Chondrocyte (in vitro differentiated cells): ENCODE measurements around the gene EPB41L5. TPM values are rescaled to one million over a fixed set of nuclear protein-coding genes. Genes with fewer than 3 reads are reported as not detected.
"Not testable (repeated sequence)": the region's sequence is repeated elsewhere in the genome, so short reads cannot be mapped to it uniquely, and the experiment has no call there.

Experiments
- DNase-seq: peaks from one replicate; pipeline ENCODE4 v3.0.0; 2021; ENCODE audit warnings: mixed read lengths, low spot score
- H3K27ac Mint-ChIP-seq: one replicate; pipeline ENCODE4 v1.8.0; 2021; ENCODE audit warnings: mild to moderate bottlenecking, moderate library complexity, mixed read lengths; ENCODE audit not compliant: unreplicated experiment
- H3K27me3 Mint-ChIP-seq: 2 replicates; pipeline ENCODE4 v1.8.0; 2021; ENCODE audit warnings: low read depth, mixed read lengths
- H3K36me3 Mint-ChIP-seq: 2 replicates; pipeline ENCODE4 v1.8.0; 2021; ENCODE audit warnings: low read depth, mixed read lengths
- H3K4me1 Mint-ChIP-seq: 2 replicates; pipeline ENCODE4 v1.8.0; 2021; ENCODE audit warnings: low read depth, mild to moderate bottlenecking, mixed read lengths
- H3K4me3 Mint-ChIP-seq: one replicate; pipeline ENCODE4 v1.8.0; 2021; ENCODE audit warnings: mild to moderate bottlenecking, moderate library complexity, mixed read lengths; ENCODE audit not compliant: unreplicated experiment
- H3K9me3 Mint-ChIP-seq: 2 replicates; pipeline ENCODE4 v1.8.0; 2021; ENCODE audit warnings: low read depth, mixed read lengths
- total RNA-seq: library from RNA; stranded (reverse); gene quantifications from 3 replicates; pipeline ENCODE4 v1.2.1, GENCODE V29; 2021
- TF ChIP-seq, protein P1 (sequence below): fragments of 200-600 bp; sonication (generic); IDR thresholded peaks from 2 replicates; pipeline ENCODE4 v1.5.0; 2021; ENCODE audit warnings: antibody characterized with exemption, mild to moderate bottlenecking, moderate library complexity

Gene EPB41L5
- total RNA-seq, 1 donor from 2014 or later, result 13.0 TPM

DNA sequence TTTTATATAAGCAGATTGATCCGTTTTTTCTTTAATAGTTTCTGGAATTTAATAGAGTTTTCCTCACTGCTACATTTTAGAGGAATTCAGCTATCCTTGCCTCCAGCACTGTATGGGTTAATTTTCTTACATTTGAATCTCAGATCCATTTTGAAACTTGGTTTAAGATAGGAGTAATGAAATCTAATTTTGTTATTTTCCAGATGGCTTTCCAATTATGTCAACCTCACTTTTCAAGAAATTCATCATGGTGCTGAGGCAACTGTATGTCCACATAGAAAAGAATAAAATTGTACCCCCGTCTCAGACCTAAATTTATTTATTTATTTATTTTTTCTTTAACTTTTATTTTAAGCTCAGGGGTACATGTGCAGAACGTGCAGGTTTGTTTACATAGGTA lies 105.1 kb downstream of the EPB41L5 start:
- Mint-ChIP-seq H3K27ac (no peak overlapping the region), H3K36me3 (peaks cover 18% of the 10 kb centered on the region), H3K4me3 (no peak overlapping the region), H3K4me1 (peaks cover 3% of the 10 kb centered on the region), H3K9me3 (peaks cover 13% of the 10 kb centered on the region), H3K27me3 (no peaks in the 10 kb centered on the region)
- TF ChIP-seq, protein P1, sequence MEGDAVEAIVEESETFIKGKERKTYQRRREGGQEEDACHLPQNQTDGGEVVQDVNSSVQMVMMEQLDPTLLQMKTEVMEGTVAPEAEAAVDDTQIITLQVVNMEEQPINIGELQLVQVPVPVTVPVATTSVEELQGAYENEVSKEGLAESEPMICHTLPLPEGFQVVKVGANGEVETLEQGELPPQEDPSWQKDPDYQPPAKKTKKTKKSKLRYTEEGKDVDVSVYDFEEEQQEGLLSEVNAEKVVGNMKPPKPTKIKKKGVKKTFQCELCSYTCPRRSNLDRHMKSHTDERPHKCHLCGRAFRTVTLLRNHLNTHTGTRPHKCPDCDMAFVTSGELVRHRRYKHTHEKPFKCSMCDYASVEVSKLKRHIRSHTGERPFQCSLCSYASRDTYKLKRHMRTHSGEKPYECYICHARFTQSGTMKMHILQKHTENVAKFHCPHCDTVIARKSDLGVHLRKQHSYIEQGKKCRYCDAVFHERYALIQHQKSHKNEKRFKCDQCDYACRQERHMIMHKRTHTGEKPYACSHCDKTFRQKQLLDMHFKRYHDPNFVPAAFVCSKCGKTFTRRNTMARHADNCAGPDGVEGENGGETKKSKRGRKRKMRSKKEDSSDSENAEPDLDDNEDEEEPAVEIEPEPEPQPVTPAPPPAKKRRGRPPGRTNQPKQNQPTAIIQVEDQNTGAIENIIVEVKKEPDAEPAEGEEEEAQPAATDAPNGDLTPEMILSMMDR, result no peak
- DNase-seq, result no peak

DNA sequence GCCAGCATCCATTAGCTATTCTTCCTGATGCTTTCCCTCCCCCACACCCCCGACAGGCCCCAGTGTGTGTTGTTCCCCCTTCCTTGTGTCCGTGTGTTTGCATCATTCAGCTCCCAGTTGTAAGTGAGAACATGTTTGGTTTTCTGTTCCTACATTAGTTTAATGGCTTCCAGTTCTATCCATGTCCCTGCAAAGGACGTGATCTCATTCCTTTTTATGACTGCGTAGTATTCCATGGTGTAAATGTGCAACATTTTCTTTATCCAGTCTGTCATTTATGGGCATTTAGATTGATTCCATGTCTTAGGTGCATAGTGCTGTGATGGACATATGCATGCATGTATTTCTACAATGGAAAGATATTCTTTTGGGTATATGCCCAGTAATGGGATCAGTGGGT lies 105.6 kb downstream of the EPB41L5 start:
- no peak for DNase-seq
- Mint-ChIP-seq H3K27ac (no peak overlapping the region), H3K36me3 (peaks cover 20% of the 10 kb centered on the region), H3K4me3 (no peak overlapping the region), H3K4me1 (no peaks in the 10 kb centered on the region), H3K27me3 (no peaks in the 10 kb centered on the region), H3K9me3 (peaks cover 13% of the 10 kb centered on the region)
- TF ChIP-seq, protein P1, result no peak

DNA sequence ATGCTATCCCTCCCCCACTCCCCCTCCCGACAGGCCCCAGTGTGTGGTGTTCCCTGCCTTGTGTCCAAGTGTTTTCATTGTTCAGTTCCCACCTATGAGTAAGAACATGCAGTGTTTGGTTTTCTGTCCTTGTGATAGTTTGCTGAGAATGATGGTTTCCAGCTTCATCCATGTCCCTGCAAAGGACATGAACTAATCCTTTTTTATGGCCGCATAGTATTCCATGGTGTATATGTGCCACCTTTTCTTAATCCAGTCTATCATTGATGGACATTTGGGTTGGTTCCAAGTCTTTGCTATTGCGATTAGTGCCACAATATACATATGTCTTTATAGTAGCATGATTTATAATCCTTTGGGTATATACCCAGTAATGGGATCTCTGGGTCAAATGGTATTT lies 108.5 kb downstream of the EPB41L5 start:
- not testable (repeated sequence) for H3K27me3 Mint-ChIP-seq, H3K4me1 Mint-ChIP-seq, H3K27ac Mint-ChIP-seq, DNase-seq, H3K4me3 Mint-ChIP-seq
- H3K36me3 Mint-ChIP-seq, result peaks cover 22% of the 10 kb centered on the region
- H3K9me3 Mint-ChIP-seq, result peaks cover 15% of the 10 kb centered on the region

DNA sequence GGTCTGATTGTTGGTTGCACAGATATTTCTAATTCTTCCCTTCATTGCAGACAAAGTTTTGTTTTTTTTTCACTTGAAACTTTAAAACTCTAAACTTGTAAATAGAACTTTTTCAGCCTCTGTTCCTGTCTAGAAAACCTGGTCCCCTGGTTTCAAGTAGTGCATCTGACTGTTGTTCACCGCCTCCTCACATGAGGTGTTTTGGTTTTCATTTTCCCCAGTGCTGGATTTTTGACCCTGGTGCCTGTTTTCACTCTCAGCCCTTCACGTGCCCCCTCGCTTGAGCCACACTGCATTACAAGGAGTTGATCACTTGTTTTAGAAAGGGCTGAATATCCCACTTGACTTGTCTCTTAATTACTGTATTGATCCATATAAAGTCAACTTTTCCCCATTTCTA lies 110.2 kb downstream of the EPB41L5 start:
- TF ChIP-seq, protein P1, result no peak
- Mint-ChIP-seq H3K4me1 (no peaks in the 10 kb centered on the region), H3K4me3 (no peak overlapping the region), H3K27ac (no peak overlapping the region), H3K36me3 (peaks cover 22% of the 10 kb centered on the region), H3K27me3 (no peaks in the 10 kb centered on the region), H3K9me3 (peaks cover 15% of the 10 kb centered on the region)
- DNase-seq, result no peak

DNA sequence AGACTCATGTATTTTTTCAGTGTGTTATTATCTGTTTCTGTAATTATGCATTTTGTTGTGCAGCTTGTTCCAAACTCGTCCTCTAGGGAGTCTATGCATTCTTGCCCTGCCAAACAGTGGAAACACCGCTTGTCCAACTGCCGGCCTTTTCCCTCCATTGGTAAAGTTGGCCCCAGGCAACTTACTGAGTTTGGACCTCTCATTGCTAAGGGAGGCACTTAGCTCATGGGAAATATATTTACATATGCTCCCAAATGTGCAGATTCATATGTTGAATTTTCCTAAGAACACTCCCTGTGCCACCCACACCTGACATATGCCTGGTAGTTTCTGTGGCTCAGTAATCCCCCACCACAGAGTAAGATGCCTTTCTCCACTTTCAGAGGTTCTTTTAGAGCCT lies 112.3 kb downstream of the EPB41L5 start:
- H3K36me3 Mint-ChIP-seq, result peaks cover 12% of the 10 kb centered on the region
- peaks cover 4% of the 10 kb centered on the region for H3K9me3 Mint-ChIP-seq
- no peak for DNase-seq
- TF ChIP-seq, protein P1, result no peak
- H3K4me1 Mint-ChIP-seq, result no peaks in the 10 kb centered on the region
- no peak overlapping the region for H3K4me3 Mint-ChIP-seq
- H3K27me3 Mint-ChIP-seq, result no peaks in the 10 kb centered on the region
- H3K27ac Mint-ChIP-seq, result no peak overlapping the region

DNA sequence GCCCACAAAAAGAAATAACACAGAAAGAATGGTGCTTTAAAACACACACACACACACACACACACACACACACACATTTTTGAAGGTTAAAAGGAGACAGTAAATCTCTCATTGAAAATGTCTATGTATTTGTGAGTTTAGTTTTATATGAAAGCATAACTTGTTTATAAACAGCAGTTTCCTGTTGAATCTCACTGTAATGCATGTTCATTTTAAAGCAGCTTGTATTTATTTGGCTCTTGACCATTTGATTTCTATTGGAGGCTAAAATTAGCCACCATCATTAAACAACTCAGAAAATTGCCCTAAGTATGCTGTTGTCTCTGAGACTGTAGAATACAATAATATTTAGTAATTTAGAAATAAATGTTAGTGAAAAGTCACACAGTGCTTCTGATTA lies 115.3 kb downstream of the EPB41L5 start:
- TF ChIP-seq, protein P1, result no peak
- Mint-ChIP-seq H3K4me1 (peaks cover 16% of the 10 kb centered on the region), H3K27ac (no peak overlapping the region), H3K9me3 (peaks cover 2% of the 10 kb centered on the region), H3K36me3 (peaks cover 9% of the 10 kb centered on the region), H3K27me3 (no peaks in the 10 kb centered on the region), H3K4me3 (no peak overlapping the region)
- no peak for DNase-seq
